HUES48 (cell line): ENCODE measurements around the gene THEM4.
"Not testable (repeated sequence)": the region's sequence is repeated elsewhere in the genome, so short reads cannot be mapped to it uniquely, and the experiment has no call there.

Experiments
- H3K27ac ChIP-seq: one replicate; pipeline ENCODE4 v1.7.0; 2013; ENCODE audit warnings: low read depth, low read length, inconsistent platforms
- H3K27me3 ChIP-seq: 2 replicates; pipeline ENCODE4 v1.6.1; 2013; ENCODE audit warnings: mild to moderate bottlenecking, low read length; ENCODE audit not compliant: control insufficient read depth, insufficient read depth
- H3K36me3 ChIP-seq: 2 replicates; pipeline ENCODE4 v1.6.1; 2013; ENCODE audit warnings: low read length; ENCODE audit not compliant: control insufficient read depth, insufficient read depth
- H3K4me1 ChIP-seq: 2 replicates; pipeline ENCODE4 v1.6.1; 2013; ENCODE audit warnings: mild to moderate bottlenecking, low read length; ENCODE audit not compliant: control insufficient read depth, insufficient read depth
- H3K4me3 ChIP-seq: 2 replicates; pipeline ENCODE4 v1.5.1; 2013; ENCODE audit warnings: mild to moderate bottlenecking, low read depth, low read length
- H3K9ac ChIP-seq: 2 replicates; pipeline ENCODE4 v1.6.1; 2013; ENCODE audit warnings: mild to moderate bottlenecking, low read depth, low read length, moderate library complexity
- H3K9me3 ChIP-seq: 2 replicates; pipeline ENCODE4 v1.6.1; 2013; ENCODE audit warnings: low read length; ENCODE audit not compliant: control insufficient read depth, insufficient read depth

THEM4 gene

GRCh38 chr1:151892190-151892589 lies 17.1 kb downstream of the THEM4 start:
- no peaks in the 10 kb centered on the region for H3K9me3 ChIP-seq
- no peak overlapping the region for H3K4me3 ChIP-seq
- H3K27me3 ChIP-seq = no peaks in the 10 kb centered on the region
- no peak overlapping the region for H3K27ac ChIP-seq
- no peak overlapping the region for H3K9ac ChIP-seq
- H3K4me1 ChIP-seq = no peaks in the 10 kb centered on the region
- peaks cover 9% of the 10 kb centered on the region; the same call in 1 of the 2 replicates for H3K36me3 ChIP-seq

DNA sequence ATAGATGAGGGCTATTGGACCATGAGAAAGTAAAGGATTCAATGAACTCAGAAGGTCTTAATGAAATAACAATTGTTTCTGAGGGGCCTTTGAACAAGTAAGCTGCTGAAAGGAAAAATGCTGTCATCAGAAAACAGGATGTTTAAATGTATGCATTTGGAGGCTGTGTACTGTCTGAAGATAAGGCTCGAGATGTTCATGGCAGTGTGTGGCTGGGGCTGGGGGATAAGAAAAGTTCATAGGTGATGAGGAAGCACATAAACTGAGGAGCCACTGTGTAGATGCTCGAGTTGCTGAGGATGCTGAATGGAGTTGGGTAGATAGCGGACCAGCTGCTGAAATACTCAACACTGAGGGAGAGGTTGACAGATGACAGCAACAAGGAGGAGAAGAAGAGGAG lies 17.8 kb downstream of the THEM4 start:
- no peak overlapping the region for H3K4me3 ChIP-seq
- no peaks in the 10 kb centered on the region for H3K4me1 ChIP-seq
- H3K9ac ChIP-seq = no peak overlapping the region
- no peaks in the 10 kb centered on the region for H3K27me3 ChIP-seq
- peaks cover 9% of the 10 kb centered on the region; the same call in 1 of the 2 replicates for H3K36me3 ChIP-seq
- no peak overlapping the region for H3K27ac ChIP-seq
- H3K9me3 ChIP-seq = 0 out of 2 replicates have a peak, but pooled peaks cover 2% of the 10 kb centered on the region

DNA sequence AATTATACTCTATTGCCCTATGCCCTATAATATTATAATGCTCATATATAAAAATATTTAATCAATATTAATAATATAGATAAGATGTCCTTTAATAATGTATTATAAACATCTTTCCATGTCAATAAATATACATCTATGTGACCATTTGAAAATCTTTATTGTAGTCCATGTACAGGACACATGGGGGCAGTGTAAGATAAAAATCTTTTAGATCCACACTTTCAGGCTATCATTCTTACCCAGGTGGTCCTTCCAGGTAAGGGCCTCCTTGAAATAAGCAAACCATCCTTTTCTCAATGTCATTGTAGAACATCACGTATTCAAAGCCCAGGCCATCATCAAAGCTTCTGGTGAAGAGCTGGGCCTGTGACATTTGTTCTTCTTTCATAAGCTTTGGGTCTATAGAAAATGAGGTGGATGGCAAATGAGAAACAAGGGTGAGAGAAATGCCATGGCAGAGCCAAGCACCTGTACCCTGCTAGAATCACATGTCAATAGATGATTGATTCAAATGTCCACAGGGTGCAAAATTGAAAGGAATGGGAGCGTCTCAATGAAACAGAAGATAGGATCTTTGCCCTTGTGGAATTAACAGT lies 20.2 kb downstream of the THEM4 start:
- Histone ChIP-seq H3K36me3 (0 out of 2 replicates have a peak, but pooled peaks cover 5% of the 10 kb centered on the region), H3K27me3 (no peaks in the 10 kb centered on the region), H3K27ac (no peak overlapping the region), H3K9ac (no peak overlapping the region), H3K4me1 (no peaks in the 10 kb centered on the region), H3K4me3 (no peak overlapping the region), H3K9me3 (0 out of 2 replicates have a peak, but pooled peaks cover 2% of the 10 kb centered on the region)

GRCh38 chr1:151887028-151887427 lies 22.3 kb downstream of the THEM4 start:
- H3K4me3 ChIP-seq = no peak overlapping the region
- no peaks in the 10 kb centered on the region for H3K27me3 ChIP-seq
- no peak overlapping the region for H3K9ac ChIP-seq
- H3K36me3 ChIP-seq = 0 out of 2 replicates have a peak, but pooled peaks cover 5% of the 10 kb centered on the region
- 0 out of 2 replicates have a peak, but pooled peaks cover 2% of the 10 kb centered on the region for H3K9me3 ChIP-seq
- no peaks in the 10 kb centered on the region for H3K4me1 ChIP-seq
- no peak overlapping the region for H3K27ac ChIP-seq

GRCh38 chr1:151885479-151885878 lies 23.8 kb downstream of the THEM4 start:
- Histone ChIP-seq H3K4me3 (no peak overlapping the region), H3K27me3 (no peaks in the 10 kb centered on the region), H3K9ac (no peak overlapping the region), H3K9me3 (0 out of 2 replicates have a peak, but pooled peaks cover 2% of the 10 kb centered on the region), H3K36me3 (0 out of 2 replicates have a peak, but pooled peaks cover 5% of the 10 kb centered on the region), H3K4me1 (no peaks in the 10 kb centered on the region), H3K27ac (no peak overlapping the region)

- not testable (repeated sequence) for H3K36me3 ChIP-seq, H3K9ac ChIP-seq, H3K4me1 ChIP-seq, H3K9me3 ChIP-seq, H3K27me3 ChIP-seq, H3K4me3 ChIP-seq, H3K27ac ChIP-seq
Observed at GRCh38 chr1:151884879-151885278, 24.4 kb downstream of the THEM4 start.

DNA sequence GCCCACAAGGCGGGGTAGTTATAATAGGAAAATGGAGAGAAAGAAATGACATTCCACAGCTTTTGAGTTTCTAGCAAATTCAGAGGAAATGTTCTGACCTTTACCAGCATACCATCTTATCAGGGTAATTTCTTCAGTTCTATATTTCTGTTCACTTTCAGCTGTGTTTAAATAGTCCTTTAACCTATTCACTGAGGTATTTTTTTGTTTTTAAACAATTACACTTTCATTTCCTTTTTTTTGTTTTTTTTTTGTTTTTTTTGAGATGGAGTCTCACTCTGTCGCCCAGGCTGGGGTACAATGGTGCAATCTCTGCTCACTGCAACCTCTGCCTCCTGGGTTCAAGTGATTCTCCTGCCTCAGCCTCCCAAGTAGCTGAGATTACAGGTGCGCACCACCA lies 24.9 kb downstream of the THEM4 start:
- H3K27me3 ChIP-seq, H3K4me1 ChIP-seq, H3K4me3 ChIP-seq, H3K9me3 ChIP-seq, H3K36me3 ChIP-seq, H3K9ac ChIP-seq, H3K27ac ChIP-seq: not testable (repeated sequence)

DNA sequence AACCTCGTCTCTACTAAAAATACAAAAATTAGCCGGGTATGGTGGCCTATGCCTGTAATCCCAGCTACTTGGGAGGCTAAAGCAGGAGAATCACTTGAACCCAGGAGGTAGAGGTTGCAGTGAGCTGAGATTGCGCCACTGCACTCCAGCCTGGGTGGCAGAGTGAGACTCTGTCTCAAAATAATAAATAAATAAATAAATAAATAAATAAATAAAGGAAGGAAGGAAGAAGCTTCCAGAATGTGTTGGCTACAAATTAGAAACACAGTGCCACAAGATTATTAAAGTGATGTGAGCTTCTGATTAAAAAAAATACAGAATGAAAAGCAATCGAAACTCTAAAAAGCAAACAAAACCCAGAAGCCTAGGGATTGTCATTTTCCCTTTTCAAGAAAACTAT lies 25.4 kb downstream of the THEM4 start:
- H3K9me3 ChIP-seq, H3K27me3 ChIP-seq, H3K4me1 ChIP-seq, H3K4me3 ChIP-seq, H3K27ac ChIP-seq, H3K9ac ChIP-seq, H3K36me3 ChIP-seq: not testable (repeated sequence)

- not testable (repeated sequence) for H3K9ac ChIP-seq, H3K27me3 ChIP-seq, H3K36me3 ChIP-seq, H3K4me3 ChIP-seq, H3K4me1 ChIP-seq, H3K9me3 ChIP-seq, H3K27ac ChIP-seq
Observed at GRCh38 chr1:151882918-151883317, 26.4 kb downstream of the THEM4 start.

DNA sequence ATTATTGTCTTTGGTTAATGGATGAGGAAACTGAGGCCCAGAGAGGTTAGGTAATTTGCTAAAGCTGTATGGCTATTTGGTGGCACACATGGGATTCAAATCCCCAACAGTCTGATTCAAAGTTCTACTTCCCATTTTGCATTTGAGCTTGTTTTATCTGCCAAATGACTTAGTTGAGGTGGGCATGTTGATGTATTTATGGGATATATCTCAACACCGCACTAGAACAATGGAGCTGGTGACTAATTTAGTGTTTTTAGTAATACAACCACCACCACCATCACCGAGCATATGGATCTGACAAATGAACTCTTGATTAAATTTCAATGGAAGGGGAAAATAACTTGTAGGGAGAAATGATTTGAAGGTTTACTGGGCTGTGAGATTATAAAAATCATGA lies 26.8 kb downstream of the THEM4 start:
- no peaks in the 10 kb centered on the region for H3K27me3 ChIP-seq
- H3K27ac ChIP-seq = no peak overlapping the region
- 0 out of 2 replicates have a peak, but pooled peaks cover 2% of the 10 kb centered on the region for H3K9me3 ChIP-seq
- H3K9ac ChIP-seq = no peak overlapping the region
- H3K4me3 ChIP-seq = no peak overlapping the region
- no peaks in the 10 kb centered on the region for H3K36me3 ChIP-seq
- no peaks in the 10 kb centered on the region for H3K4me1 ChIP-seq

DNA sequence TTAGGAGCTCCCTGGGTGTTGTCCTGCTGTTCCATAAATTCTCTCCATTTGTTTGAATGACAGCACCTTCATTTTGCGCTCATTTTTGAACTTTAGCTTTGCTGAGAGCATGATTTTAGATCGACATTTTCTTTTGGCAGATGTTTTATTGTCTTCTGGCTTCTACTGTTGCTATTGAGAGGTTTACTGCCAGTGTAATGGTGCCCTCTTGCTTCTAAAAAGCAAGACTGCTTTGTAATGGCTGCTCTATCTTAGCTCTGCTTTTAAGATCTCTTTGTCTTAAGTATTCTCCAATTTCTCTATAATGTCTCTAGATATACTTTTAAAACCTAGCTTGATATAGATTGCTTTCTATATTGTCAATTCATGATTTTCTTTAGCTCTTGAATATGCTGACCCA lies 27.8 kb downstream of the THEM4 start:
- Histone ChIP-seq H3K36me3 (no peaks in the 10 kb centered on the region), H3K27ac (no peak overlapping the region), H3K9me3 (no peaks in the 10 kb centered on the region), H3K27me3 (no peaks in the 10 kb centered on the region), H3K9ac (no peak overlapping the region), H3K4me1 (no peaks in the 10 kb centered on the region), H3K4me3 (no peak overlapping the region)
